Measurements from ENCODE around the gene IDS. TPM values are rescaled to one million over a fixed set of nuclear protein-coding genes. Genes with fewer than 3 reads are reported as not detected.
"Not testable (repeated sequence)": the region's sequence is repeated elsewhere in the genome, so short reads cannot be mapped to it uniquely, and the experiment has no call there.

Gene IDS
- total and polyA plus RNA-seq, 2 of the 8 experiments (the other 6 are each of a cell fraction or from before 2014, with no cell fraction given), result 19.9 to 20.7 TPM

GRCh38 chrX:149504226-149504914, 736 bp downstream of the IDS start (continued):
- TF ChIP-seq MAX (IDR thresholded peaks at IDR 0.05) (peak; percentile 42; the same call in 1 of the 2 replicates), BACH1 (IDR thresholded peaks at IDR 0.05; ENCODE audit: low read length) (no peak), SP4 (IDR thresholded peaks at IDR 0.05; ENCODE audit: low read length) (no peak), RBBP5 (IDR thresholded peaks at IDR 0.05; ENCODE audit: borderline replicate concordance, low read depth, low read length) (no peak), POLR2A (IDR thresholded peaks at IDR 0.05; ENCODE audit: control extremely low read depth in 1 of 2, low read depth in 2 of 2, low read length in 2 of 2) (no peak), SP1 (IDR thresholded peaks at IDR 0.05; ENCODE audit: low read depth, low read length) (no peak), GABPA (IDR thresholded peaks at IDR 0.05; ENCODE audit: borderline replicate concordance, insufficient read depth, low read length) (no peak), TCF12 (IDR thresholded peaks at IDR 0.05; ENCODE audit: low read depth, low read length) (no peak)

GRCh38 chrX:149503446-149503845, 1.7 kb downstream of the IDS start:
- H3K14ac ChIP-seq (ENCODE audit: insufficient read length); H3K79me2 ChIP-seq (ENCODE audit: control insufficient read depth in 1 of 2, insufficient read depth in 2 of 2, low read length in 2 of 2); H2AFZ ChIP-seq (ENCODE audit: low read length); H3K79me1 ChIP-seq (ENCODE audit: low read depth, low read length); H2BK120ac ChIP-seq (replicated peaks; ENCODE audit: low read depth, low read length); H4K8ac ChIP-seq (ENCODE audit: extremely low read depth, insufficient read depth, low read length); H3K56ac ChIP-seq (replicated peaks; ENCODE audit: insufficient read length, low read depth, low read length); H2BK20ac ChIP-seq (ENCODE audit: low read length); H3K27ac ChIP-seq (ENCODE audit: low read depth, low read length); H3K36me3 ChIP-seq (ENCODE audit: control insufficient read depth in 2 of 4, insufficient read depth in 4 of 4, low read length in 3 of 4); H3K4me1 ChIP-seq (replicated peaks in 1 of 4; ENCODE audit: control insufficient read depth in 3 of 4, insufficient read depth in 4 of 4, low read length in 3 of 4); H3K18ac ChIP-seq (ENCODE audit: extremely low read depth, low read length); H3K9ac ChIP-seq (replicated peaks in 1 of 4; ENCODE audit: extremely low read depth in 1 of 4, low read depth in 3 of 4, low read length in 3 of 4); H3K23me2 ChIP-seq (ENCODE audit: low read depth, low read length); POLR2A ChIA-PET (ENCODE audit: partially characterized antibody); H2BK5ac ChIP-seq (ENCODE audit: low read depth, low read length); H3K4me2 ChIP-seq (ENCODE audit: insufficient read depth in 1 of 2, low read depth in 2 of 2, low read length in 2 of 2); H3K9me3 ChIP-seq (ENCODE audit: insufficient read depth in 2 of 2, low read depth in 1 of 2, low read length in 1 of 2); H3K27me3 ChIP-seq (replicated peaks in 1 of 4; ENCODE audit: control insufficient read depth in 3 of 4, extremely low read depth in 1 of 4, insufficient read depth in 3 of 4, low read length in 3 of 4); H3K4me3 ChIP-seq (ENCODE audit: extremely low read depth in 1 of 4, insufficient read depth in 2 of 4, low read depth in 3 of 4, low read length in 4 of 4); H3K4ac ChIP-seq (replicated peaks; ENCODE audit: insufficient read length, low read depth, low read length); H3K23ac ChIP-seq (ENCODE audit: insufficient read length); H2BK12ac ChIP-seq (ENCODE audit: low read depth, low read length); H4K5ac ChIP-seq (ENCODE audit: insufficient read length, low read depth, low read length); H4K20me1 ChIP-seq (replicated peaks in 1 of 2; ENCODE audit: control insufficient read depth in 1 of 2, insufficient read depth in 2 of 2, low read length in 2 of 2); H2AK5ac ChIP-seq (ENCODE audit: low read depth, low read length); DNase-seq (ENCODE audit: low read depth in 1 of 2, low spot score in 2 of 2); H2BK15ac ChIP-seq (ENCODE audit: low read length); H4K91ac ChIP-seq (replicated peaks; ENCODE audit: insufficient read length, low read length): not testable (repeated sequence)
- no CpG with 5 or more reads among the region's 10 CpGs for WGBS, 2 experiments (ENCODE audit: extremely low coverage in 1 of 2, insufficient coverage in 1 of 2, insufficient read length in 1 of 2, insufficient replicate concordance in 2 of 2, low coverage in 1 of 2, low lambda C conversion rate in 2 of 2, missing lambda C conversion rate in 1 of 2)
- FAIRE-seq, result peak; percentile 82
- CTCF ChIA-PET (ENCODE audit: partially characterized antibody), result interaction anchor here (0.7 to 1.3 kb wide), 2 partner anchors 15 to 23 kb away, joined by 3 read pairs; no protein-coding TSS in a partner anchor

Data from H1 (cell line).